Measurements from ENCODE around the gene RASGEF1C.
A peak's percentile ranks its signal among the peaks of the same experiment; 100 is the strongest.

RASGEF1C gene

GRCh38 chr5:180179442-180180420 is 29.3 kb downstream of the RASGEF1C start:
- DNase-seq: no peak

GRCh38 chr5:180178531-180179441 is 30.2 kb downstream of the RASGEF1C start:
- DNase-seq: no peak

GRCh38 chr5:180176191-180176590 is 32.8 kb downstream of the RASGEF1C start:
- no peak for DNase-seq

- DNase-seq: no peak
These were observed 34.0 kb downstream of the RASGEF1C start for GRCh38 chr5:180175015-180175431.

GRCh38 chr5:180174587-180174972 is 34.4 kb downstream of the RASGEF1C start:
- DNase-seq: no peak

- DNase-seq: no peak
These were observed 35.0 kb downstream of the RASGEF1C start for GRCh38 chr5:180173875-180174586.

- no peak for DNase-seq
These were observed 35.8 kb downstream of the RASGEF1C start for GRCh38 chr5:180173198-180173544.

- no peak for DNase-seq
These were observed 36.4 kb downstream of the RASGEF1C start for GRCh38 chr5:180172447-180173197.

- no peak for DNase-seq
These were observed 37.4 kb downstream of the RASGEF1C start for GRCh38 chr5:180171568-180172094.

- DNase-seq: no peak
These were observed 38.0 kb downstream of the RASGEF1C start for GRCh38 chr5:180170810-180171567.

GRCh38 chr5:180170106-180170809 is 38.8 kb downstream of the RASGEF1C start:
- no peak for DNase-seq

GRCh38 chr5:180169248-180170105 is 39.5 kb downstream of the RASGEF1C start:
- DNase-seq: no peak

- no peak for DNase-seq
These were observed 40.3 kb downstream of the RASGEF1C start for GRCh38 chr5:180168758-180169157.

GRCh38 chr5:180166176-180166575 is 42.8 kb downstream of the RASGEF1C start:
- DNase-seq: no peak

- no peak for DNase-seq
These were observed 46.7 kb downstream of the RASGEF1C start for GRCh38 chr5:180162304-180162661.

- peak in 1 of 2 experiments; percentile 40 for DNase-seq
These were observed 47.3 kb downstream of the RASGEF1C start for GRCh38 chr5:180161420-180162303.

- no peak for DNase-seq
These were observed 48.2 kb downstream of the RASGEF1C start for GRCh38 chr5:180160789-180161188.

GRCh38 chr5:180160215-180160614 is 48.8 kb downstream of the RASGEF1C start:
- DNase-seq: no peak
